ENCODE results near the gene WNT7B. TPM values are rescaled to one million over a fixed set of nuclear protein-coding genes. Genes with fewer than 3 reads are reported as not detected.

The WNT7B gene
- total and polyA plus RNA-seq, 2 donors (not counting 1 experiment from before 2014, with no cell fraction given): 0.22 to 0.67 TPM

DNA sequence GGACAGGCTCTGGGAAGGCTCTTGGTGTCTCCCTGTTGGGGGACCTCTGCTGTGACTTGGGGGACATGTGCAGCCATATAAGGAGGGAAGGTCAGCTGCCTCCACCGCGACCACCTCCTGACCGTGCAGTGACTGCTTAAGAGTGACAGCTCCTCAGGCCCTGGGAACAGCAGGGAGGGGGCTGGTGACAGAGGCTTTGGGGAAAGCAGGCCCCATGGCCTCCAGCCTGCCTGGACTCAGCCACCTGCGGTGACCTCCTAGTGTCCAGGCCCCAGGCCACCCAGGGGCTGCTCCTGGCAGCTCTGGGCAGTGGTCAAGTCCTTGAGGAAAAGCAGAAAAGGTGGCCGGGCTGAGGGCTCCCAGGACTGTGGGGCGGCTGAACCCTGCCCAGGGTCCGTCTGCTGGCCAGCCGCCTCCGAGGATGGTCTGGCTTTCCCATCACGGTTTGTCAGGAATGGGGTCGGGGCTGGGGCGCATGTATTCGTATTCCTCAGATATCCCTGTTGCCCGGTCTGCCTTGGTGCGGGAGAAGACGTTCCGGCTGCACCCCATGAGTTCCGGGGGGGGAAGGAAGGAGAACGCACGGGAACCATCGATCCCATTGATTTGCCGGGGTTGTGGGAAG lies 96.8 kb downstream of the WNT7B start:
- DNase-seq (no peak), ATAC-seq (ENCODE audit: low read depth) (no peak)
- Histone ChIP-seq H3K4me1 (ENCODE audit: control insufficient read depth in 2 of 2, insufficient read depth in 2 of 2, low read length in 2 of 2) (peaks cover 0 to 6% of the 10 kb centered on the region in 2 donors), H2AFZ (ENCODE audit: insufficient read depth, low read depth, low read length, poor library complexity, severe bottlenecking) (no peak overlapping the region), H3K9me3 (ENCODE audit: control extremely low read depth in 1 of 3, control insufficient read depth in 2 of 3, insufficient read depth in 1 of 3, low read length in 2 of 3) (peaks cover 0 to 3% (median 0%) of the 10 kb centered on the region in 3 donors), H3K79me2 (ENCODE audit: control insufficient read depth, insufficient read depth, low read length) (no peaks in the 10 kb centered on the region), H3K4me2 (replicated peaks; ENCODE audit: low read depth, low read length, poor library complexity, severe bottlenecking) (no peak overlapping the region), H3K36me3 (replicated peaks in 1 of 2; ENCODE audit: control extremely low read depth in 1 of 2, control insufficient read depth in 1 of 2, extremely low read depth in 1 of 2, insufficient read depth in 2 of 2, low read length in 1 of 2) (no peaks in the 10 kb centered on the region), H3K27ac (ENCODE audit: low read length in 2 of 2) (no peak overlapping the region), H3K27me3 (replicated peaks in 1 of 4; ENCODE audit: control extremely low read depth in 1 of 4, control insufficient read depth in 3 of 4, insufficient read depth in 4 of 4, low read length in 3 of 4) (peaks cover 0 to 52% (median 5%) of the 10 kb centered on the region in 4 experiments), H3K4me3 (ENCODE audit: control extremely low read depth in 1 of 5, extremely low read depth in 1 of 5, insufficient read depth in 1 of 5, low read depth in 2 of 5, low read length in 4 of 5) (no peak overlapping the region), H3K9ac (ENCODE audit: low read length) (no peak overlapping the region), H4K20me1 (ENCODE audit: control insufficient read depth, insufficient read depth, low read length, poor library complexity, severe bottlenecking) (no peaks in the 10 kb centered on the region)
- TF ChIP-seq EZH2 (IDR thresholded peaks at IDR 0.05; ENCODE audit: borderline replicate concordance, insufficient read depth, low read depth, low read length, poor library complexity, severe bottlenecking): no peak
- TF ChIP-seq, protein P1, sequence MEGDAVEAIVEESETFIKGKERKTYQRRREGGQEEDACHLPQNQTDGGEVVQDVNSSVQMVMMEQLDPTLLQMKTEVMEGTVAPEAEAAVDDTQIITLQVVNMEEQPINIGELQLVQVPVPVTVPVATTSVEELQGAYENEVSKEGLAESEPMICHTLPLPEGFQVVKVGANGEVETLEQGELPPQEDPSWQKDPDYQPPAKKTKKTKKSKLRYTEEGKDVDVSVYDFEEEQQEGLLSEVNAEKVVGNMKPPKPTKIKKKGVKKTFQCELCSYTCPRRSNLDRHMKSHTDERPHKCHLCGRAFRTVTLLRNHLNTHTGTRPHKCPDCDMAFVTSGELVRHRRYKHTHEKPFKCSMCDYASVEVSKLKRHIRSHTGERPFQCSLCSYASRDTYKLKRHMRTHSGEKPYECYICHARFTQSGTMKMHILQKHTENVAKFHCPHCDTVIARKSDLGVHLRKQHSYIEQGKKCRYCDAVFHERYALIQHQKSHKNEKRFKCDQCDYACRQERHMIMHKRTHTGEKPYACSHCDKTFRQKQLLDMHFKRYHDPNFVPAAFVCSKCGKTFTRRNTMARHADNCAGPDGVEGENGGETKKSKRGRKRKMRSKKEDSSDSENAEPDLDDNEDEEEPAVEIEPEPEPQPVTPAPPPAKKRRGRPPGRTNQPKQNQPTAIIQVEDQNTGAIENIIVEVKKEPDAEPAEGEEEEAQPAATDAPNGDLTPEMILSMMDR (IDR thresholded peaks at IDR 0.05): no peak
- peaks cover 1% of the 10 kb centered on the region for H3K4me1 Mint-ChIP-seq
- POLR2A ChIA-PET: no interaction called here
- peaks cover 34% of the 10 kb centered on the region for H3K27me3 Mint-ChIP-seq
- no peaks in the 10 kb centered on the region for H3K9me3 Mint-ChIP-seq (ENCODE audit: insufficient read depth)
- CTCF ChIA-PET: no interaction called here
- no peak overlapping the region for H3K4me3 Mint-ChIP-seq
- no peak overlapping the region for H3K27ac Mint-ChIP-seq
- intact Hi-C loops (cut with micrococcal nuclease): no loop called here
- WGBS (ENCODE audit: insufficient coverage): 30% methylated on average over 22 of the region's 22 CpGs

DNA sequence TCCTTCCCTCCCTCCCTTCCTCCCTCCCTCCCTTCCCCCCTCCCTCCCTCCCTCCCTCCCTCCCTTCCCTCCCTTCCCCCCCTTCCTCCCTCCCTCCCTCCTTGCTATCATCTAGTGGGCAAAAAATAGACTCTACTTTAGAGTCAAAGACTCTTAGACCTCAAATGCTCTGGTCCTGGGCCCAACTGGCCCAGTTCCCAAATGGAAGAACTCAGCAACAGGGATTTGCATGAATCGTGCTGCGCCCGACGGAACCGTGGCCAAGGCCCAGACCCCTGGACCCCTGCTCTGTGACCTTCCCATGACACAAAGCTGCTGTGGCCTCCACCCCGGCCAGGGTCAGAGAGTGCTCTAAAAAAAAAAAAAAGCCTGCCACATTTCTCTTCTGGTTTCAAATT lies 97.4 kb downstream of the WNT7B start:
- CTCF ChIA-PET: no interaction called here
- H3K36me3 ChIP-seq (replicated peaks in 1 of 2; ENCODE audit: control extremely low read depth in 1 of 2, control insufficient read depth in 1 of 2, extremely low read depth in 1 of 2, insufficient read depth in 2 of 2, low read length in 1 of 2): no peaks in the 10 kb centered on the region

More for the DNA sequence above, 97.4 kb downstream of the WNT7B start:
- Histone ChIP-seq H4K20me1 (ENCODE audit: control insufficient read depth, insufficient read depth, low read length, poor library complexity, severe bottlenecking) (no peaks in the 10 kb centered on the region), H3K79me2 (ENCODE audit: control insufficient read depth, insufficient read depth, low read length) (no peaks in the 10 kb centered on the region), H3K4me1 (ENCODE audit: control insufficient read depth in 2 of 2, insufficient read depth in 2 of 2, low read length in 2 of 2) (peaks cover 0 to 6% of the 10 kb centered on the region in 2 donors), H3K9me3 (ENCODE audit: control extremely low read depth in 1 of 3, control insufficient read depth in 2 of 3, insufficient read depth in 1 of 3, low read length in 2 of 3) (peaks cover 0 to 3% (median 0%) of the 10 kb centered on the region in 3 donors), H3K27me3 (replicated peaks in 1 of 4; ENCODE audit: control extremely low read depth in 1 of 4, control insufficient read depth in 3 of 4, insufficient read depth in 4 of 4, low read length in 3 of 4) (peaks cover 0 to 52% (median 5%) of the 10 kb centered on the region in 4 experiments), H3K27ac (ENCODE audit: low read length in 2 of 2) (no peak overlapping the region), H3K9ac (ENCODE audit: low read length) (no peak overlapping the region), H3K4me3 (ENCODE audit: control extremely low read depth in 1 of 5, extremely low read depth in 1 of 5, insufficient read depth in 1 of 5, low read depth in 2 of 5, low read length in 4 of 5) (no peak overlapping the region), H2AFZ (ENCODE audit: insufficient read depth, low read depth, low read length, poor library complexity, severe bottlenecking) (no peak overlapping the region), H3K4me2 (replicated peaks; ENCODE audit: low read depth, low read length, poor library complexity, severe bottlenecking) (no peak overlapping the region)
- WGBS (ENCODE audit: insufficient coverage): 88% methylated on average over 6 of the region's 6 CpGs
- intact Hi-C loops (cut with micrococcal nuclease): no loop called here
- H3K4me1 Mint-ChIP-seq: peaks cover 1% of the 10 kb centered on the region
- TF ChIP-seq, protein P1 (IDR thresholded peaks at IDR 0.05): no peak
- no peak for TF ChIP-seq EZH2 (IDR thresholded peaks at IDR 0.05; ENCODE audit: borderline replicate concordance, insufficient read depth, low read depth, low read length, poor library complexity, severe bottlenecking)
- peaks cover 34% of the 10 kb centered on the region for H3K27me3 Mint-ChIP-seq
- ATAC-seq (ENCODE audit: low read depth) (no peak), DNase-seq (no peak)
- no peaks in the 10 kb centered on the region for H3K9me3 Mint-ChIP-seq (ENCODE audit: insufficient read depth)
- POLR2A ChIA-PET: no interaction called here
- H3K4me3 Mint-ChIP-seq: no peak overlapping the region
- no peak overlapping the region for H3K27ac Mint-ChIP-seq

Data from B cell (primary cell).